HG03045 (cell line): ENCODE data around the gene SURF2.
"Not testable (repeated sequence)": the region's sequence is repeated elsewhere in the genome, so short reads cannot be mapped to it uniquely, and the experiment has no call there.

ENCODE experiments used
- ATAC-seq: cut with Tn5 transposase; IDR thresholded peaks from one replicate; pipeline ENCODE4 v1.9.1; 2021; ENCODE audit warnings: mild to moderate bottlenecking, moderate library complexity; ENCODE audit not compliant: unreplicated experiment

SURF2 gene

GRCh38 chr9:133375724-133376654, 19.6 kb downstream of the SURF2 start, which contains the start of the genes STKLD1 and SURF4:
Gene STKLD1, plus strand, starts transcription at chr9:133376366. Its CDS starts 108 bp downstream, at chr9:133376474.
Gene SURF4, minus strand, starts transcription at chr9:133376060. Its CDS starts 91 bp downstream, at chr9:133375969.
- peak; percentile 87 for ATAC-seq

- ATAC-seq, result not testable (repeated sequence)
Observed at GRCh38 chr9:133377280-133377679, 20.9 kb downstream of the SURF2 start.

GRCh38 chr9:133377721-133378216, 21.4 kb downstream of the SURF2 start:
- ATAC-seq, result no peak

- ATAC-seq, result no peak
Observed at GRCh38 chr9:133378408-133378962, 22.1 kb downstream of the SURF2 start.

- ATAC-seq, result no peak
Observed at GRCh38 chr9:133379153-133380086, 23.1 kb downstream of the SURF2 start.

GRCh38 chr9:133380734-133381133, 24.4 kb downstream of the SURF2 start:
- ATAC-seq, result no peak

GRCh38 chr9:133382507-133383141, 26.3 kb downstream of the SURF2 start:
- ATAC-seq, result no peak

GRCh38 chr9:133383438-133383837, 27.1 kb downstream of the SURF2 start:
- no peak for ATAC-seq

- ATAC-seq, result no peak
Observed at GRCh38 chr9:133384736-133385321, 28.5 kb downstream of the SURF2 start.

GRCh38 chr9:133385452-133385851, 29.1 kb downstream of the SURF2 start:
- ATAC-seq, result no peak

- no peak for ATAC-seq
Observed at GRCh38 chr9:133386338-133386737, 30.0 kb downstream of the SURF2 start.

GRCh38 chr9:133387680-133388079, 31.3 kb downstream of the SURF2 start:
- no peak for ATAC-seq

- ATAC-seq, result no peak
Observed at GRCh38 chr9:133389025-133389557, 32.7 kb downstream of the SURF2 start.

- ATAC-seq, result no peak
Observed at GRCh38 chr9:133389562-133389961, 33.2 kb downstream of the SURF2 start.

GRCh38 chr9:133390713-133391112, 34.4 kb downstream of the SURF2 start:
- ATAC-seq, result no peak

- ATAC-seq, result not testable (repeated sequence)
Observed at GRCh38 chr9:133391449-133391848, 35.1 kb downstream of the SURF2 start.

- not testable (repeated sequence) for ATAC-seq
Observed at GRCh38 chr9:133392308-133392707, 36.0 kb downstream of the SURF2 start.

- no peak for ATAC-seq
Observed at GRCh38 chr9:133393399-133393798, 37.0 kb downstream of the SURF2 start.

- no peak for ATAC-seq
Observed at GRCh38 chr9:133394687-133395271, 38.4 kb downstream of the SURF2 start.
